ENCODE measurements around the gene TMC6. TPM values are rescaled to one million over a fixed set of nuclear protein-coding genes. Genes with fewer than 3 reads are reported as not detected.

The TMC6 gene
- total and polyA plus RNA-seq, 2 of the 13 experiments (the other 11 are each of a cell fraction or from before 2014, with no cell fraction given) = 48.4 to 99.1 TPM

GRCh38 chr17:78069695-78070094 is 58.9 kb downstream of the TMC6 start:
- Histone ChIP-seq H3K36me3 (replicated peaks in 1 of 2; ENCODE audit: control insufficient read depth in 1 of 2, insufficient read depth in 2 of 2, low read length in 2 of 2) (peaks cover 22 to 60% of the 10 kb centered on the region in 2 experiments), H3K79me2 (ENCODE audit: insufficient read depth, low read length) (no peaks in the 10 kb centered on the region), H3K27me3 (ENCODE audit: control insufficient read depth in 1 of 2, insufficient read depth in 2 of 2, low read length in 2 of 2) (no peaks in the 10 kb centered on the region), H3K9me3 (ENCODE audit: low read length) (no peaks in the 10 kb centered on the region), H3K4me1 (ENCODE audit: insufficient read depth, low read length) (no peaks in the 10 kb centered on the region), H4K20me1 (ENCODE audit: insufficient read depth, low read length) (no peaks in the 10 kb centered on the region), H3K9ac (ENCODE audit: insufficient read depth, low read depth, low read length) (no peak overlapping the region), H3K4me2 (ENCODE audit: low read depth, low read length) (no peak overlapping the region), H3K4me3 (replicated peaks in 1 of 3; ENCODE audit: insufficient read depth in 1 of 3, low read depth in 2 of 3, low read length in 3 of 3) (no peak overlapping the region), H3K27ac (ENCODE audit: extremely low read length, insufficient read depth, low read length) (no peak overlapping the region), H2AFZ (ENCODE audit: low read length) (no peak overlapping the region)
- no peak for ATAC-seq
- FAIRE-seq = no peak
- intact Hi-C loops (cut with micrococcal nuclease; ENCODE audit: unreplicated experiment) (no loop called here), in situ Hi-C loops (cut with HindIII; ENCODE audit: extremely low pct_ligation_motif_present, low pct_unique_long_range_greater_than_20kb) (no loop called here)
- BruUV-seq (replicated peaks) = no TSS peak
- CTCF ChIA-PET (ENCODE audit: low intra/inter-chr PET ratio, low total read pairs) = no interaction called here
- 93% methylated on average over 4 of the region's 4 CpGs for WGBS (ENCODE audit: low lambda C conversion rate)
- POLR2A ChIA-PET = no interaction called here
- DNase-seq (ENCODE audit: low spot score) = no peak
- TF ChIP-seq SSRP1 (CRISPR knock-in tag; IDR thresholded peaks at IDR 0.05) (no peak), FOXP1 (IDR thresholded peaks at IDR 0.05) (no peak), FOXP1 (CRISPR knock-in tag; IDR thresholded peaks at IDR 0.05) (no peak), ZNF619 (CRISPR knock-in tag; IDR thresholded peaks at IDR 0.05) (no peak), ARID2 (CRISPR knock-in tag; IDR thresholded peaks at IDR 0.05; ENCODE audit: borderline replicate concordance) (no peak), MEF2D (CRISPR knock-in tag; IDR thresholded peaks at IDR 0.05) (no peak), FUBP1 (CRISPR knock-in tag; IDR thresholded peaks at IDR 0.05; ENCODE audit: borderline replicate concordance) (no peak), CHCHD3 (CRISPR knock-in tag; IDR thresholded peaks at IDR 0.05) (no peak), KMT2A (CRISPR knock-in tag; IDR thresholded peaks at IDR 0.05) (no peak), CREM (IDR thresholded peaks at IDR 0.05) (no peak), CREM (CRISPR knock-in tag; IDR thresholded peaks at IDR 0.05) (no peak), ZBTB14 (CRISPR knock-in tag; IDR thresholded peaks at IDR 0.05) (no peak), LRRFIP1 (CRISPR knock-in tag; conservative IDR thresholded peaks at IDR 0.05) (no peak), PATZ1 (CRISPR knock-in tag; IDR thresholded peaks at IDR 0.05) (no peak), FOXA3 (CRISPR knock-in tag; IDR thresholded peaks at IDR 0.05) (no peak), ZNF598 (CRISPR knock-in tag; IDR thresholded peaks at IDR 0.05; ENCODE audit: borderline replicate concordance) (no peak), ZBTB20 (CRISPR knock-in tag; IDR thresholded peaks at IDR 0.05; ENCODE audit: borderline replicate concordance, low read depth) (no peak), ZKSCAN8 (CRISPR knock-in tag; IDR thresholded peaks at IDR 0.05; ENCODE audit: borderline replicate concordance) (no peak)

Data from HepG2 (cell line).